ENCODE data around the gene TRIM47.

DNA sequence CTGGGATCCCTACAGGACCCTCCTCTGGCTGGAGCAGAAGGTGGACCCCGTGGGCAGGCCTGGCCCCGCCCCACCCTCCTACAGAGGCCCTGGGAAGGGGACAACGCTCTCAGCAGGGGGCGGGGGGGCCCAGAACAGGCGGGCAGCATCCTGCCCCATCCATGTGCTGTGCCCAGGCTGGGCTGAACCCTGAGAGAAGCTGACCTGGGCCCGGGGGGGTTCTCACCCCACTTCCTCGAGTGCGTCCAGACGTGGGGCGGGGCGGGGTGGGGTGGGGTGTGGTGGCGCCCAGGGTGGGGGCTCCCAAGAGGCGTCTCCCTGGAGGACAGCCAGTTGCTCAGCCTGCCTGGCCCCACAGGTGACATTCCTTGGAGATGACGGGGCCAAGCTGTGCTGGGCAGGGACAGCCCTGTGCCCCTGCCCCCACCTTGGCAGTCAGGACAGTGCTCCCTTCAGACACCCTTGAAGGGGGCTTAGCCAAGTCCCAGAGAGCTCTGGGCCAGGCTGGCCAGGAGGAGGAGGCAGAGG lies 33.8 kb downstream of the TRIM47 start:
- TF ChIP-seq CTCF (IDR thresholded peaks at IDR 0.05 in 2 of 3, conservative IDR thresholded peaks at IDR 0.05 in 1 of 3; ENCODE audit: borderline replicate concordance in 1 of 3, insufficient read depth in 1 of 3, low read depth in 2 of 3, low read length in 2 of 3) (no peak), JUND (IDR thresholded peaks at IDR 0.05) (no peak), EZH2phosphoT487 (IDR thresholded peaks at IDR 0.05; ENCODE audit: borderline replicate concordance) (no peak), SIN3A (IDR thresholded peaks at IDR 0.05; ENCODE audit: low read depth) (no peak), EZH2 (IDR thresholded peaks at IDR 0.05) (no peak), ZNF274 (IDR thresholded peaks at IDR 0.05; ENCODE audit: low read depth, low read length) (no peak), POLR2A (IDR thresholded peaks at IDR 0.05; ENCODE audit: borderline replicate concordance, extremely low read depth, insufficient read depth, insufficient read length) (no peak), POLR2AphosphoS5 (IDR thresholded peaks at IDR 0.05; ENCODE audit: low read depth, low read length) (peak; percentile 79), YY1 (IDR thresholded peaks at IDR 0.05; ENCODE audit: extremely low read depth, insufficient replicate concordance, low read depth, low read length) (peak; percentile 50), EGR1 (IDR thresholded peaks at IDR 0.05; ENCODE audit: low read depth) (no peak)
- TF ChIP-seq, protein P1, sequence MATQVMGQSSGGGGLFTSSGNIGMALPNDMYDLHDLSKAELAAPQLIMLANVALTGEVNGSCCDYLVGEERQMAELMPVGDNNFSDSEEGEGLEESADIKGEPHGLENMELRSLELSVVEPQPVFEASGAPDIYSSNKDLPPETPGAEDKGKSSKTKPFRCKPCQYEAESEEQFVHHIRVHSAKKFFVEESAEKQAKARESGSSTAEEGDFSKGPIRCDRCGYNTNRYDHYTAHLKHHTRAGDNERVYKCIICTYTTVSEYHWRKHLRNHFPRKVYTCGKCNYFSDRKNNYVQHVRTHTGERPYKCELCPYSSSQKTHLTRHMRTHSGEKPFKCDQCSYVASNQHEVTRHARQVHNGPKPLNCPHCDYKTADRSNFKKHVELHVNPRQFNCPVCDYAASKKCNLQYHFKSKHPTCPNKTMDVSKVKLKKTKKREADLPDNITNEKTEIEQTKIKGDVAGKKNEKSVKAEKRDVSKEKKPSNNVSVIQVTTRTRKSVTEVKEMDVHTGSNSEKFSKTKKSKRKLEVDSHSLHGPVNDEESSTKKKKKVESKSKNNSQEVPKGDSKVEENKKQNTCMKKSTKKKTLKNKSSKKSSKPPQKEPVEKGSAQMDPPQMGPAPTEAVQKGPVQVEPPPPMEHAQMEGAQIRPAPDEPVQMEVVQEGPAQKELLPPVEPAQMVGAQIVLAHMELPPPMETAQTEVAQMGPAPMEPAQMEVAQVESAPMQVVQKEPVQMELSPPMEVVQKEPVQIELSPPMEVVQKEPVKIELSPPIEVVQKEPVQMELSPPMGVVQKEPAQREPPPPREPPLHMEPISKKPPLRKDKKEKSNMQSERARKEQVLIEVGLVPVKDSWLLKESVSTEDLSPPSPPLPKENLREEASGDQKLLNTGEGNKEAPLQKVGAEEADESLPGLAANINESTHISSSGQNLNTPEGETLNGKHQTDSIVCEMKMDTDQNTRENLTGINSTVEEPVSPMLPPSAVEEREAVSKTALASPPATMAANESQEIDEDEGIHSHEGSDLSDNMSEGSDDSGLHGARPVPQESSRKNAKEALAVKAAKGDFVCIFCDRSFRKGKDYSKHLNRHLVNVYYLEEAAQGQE (IDR thresholded peaks at IDR 0.05; ENCODE audit: low read depth): no peak

All from HCT116 (cell line).